Hippocampal formation (tissue), 2 donors: Measurements from ENCODE around the gene FSTL4.

Experiments
- DNase-seq, 2 donors: peaks; one replicate each; lab custom pipeline; 2025; lab: John Stamatoyannopoulos, UW

The FSTL4 gene

DNA sequence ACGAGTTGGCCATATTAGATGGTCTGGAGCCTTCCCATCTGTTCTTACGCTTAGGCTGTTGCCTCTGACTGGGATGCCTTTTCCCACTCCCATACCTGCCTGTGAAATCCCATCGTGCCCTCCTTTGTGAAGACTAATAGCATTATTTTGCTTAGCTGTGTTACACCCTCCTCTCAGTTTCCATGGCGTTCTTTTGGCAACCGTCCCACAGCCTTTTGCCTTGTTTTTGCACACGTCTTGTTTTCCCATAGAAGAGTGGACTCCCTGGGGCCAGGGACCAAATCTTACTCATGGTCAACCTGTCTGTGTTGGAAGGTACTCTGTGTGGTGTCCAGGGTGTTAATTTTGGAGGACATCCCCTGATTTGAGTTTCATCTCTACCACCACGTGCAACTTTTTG, 318.4 kb downstream of the FSTL4 start:
- DNase-seq: no peak

DNA sequence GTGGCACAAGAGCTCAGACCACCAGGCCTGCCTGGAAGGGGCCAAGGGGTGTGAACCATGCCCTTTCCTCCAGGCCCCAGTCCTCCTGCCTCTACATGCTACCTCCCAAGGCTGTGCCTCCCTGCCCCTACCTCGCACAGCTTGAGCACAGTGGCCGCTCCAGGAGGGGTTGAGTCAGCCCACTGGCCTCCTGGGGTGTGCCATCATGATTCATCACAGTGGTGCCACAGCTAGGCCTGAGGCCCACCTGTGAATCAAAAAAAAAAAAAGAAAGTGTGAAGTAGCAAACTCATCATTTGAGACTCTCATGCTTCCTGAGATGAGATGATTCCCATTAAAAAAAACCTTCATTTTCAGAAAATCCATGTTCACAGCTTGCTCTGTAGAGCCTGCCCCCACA, 320.0 kb downstream of the FSTL4 start:
- DNase-seq: no peak

DNA sequence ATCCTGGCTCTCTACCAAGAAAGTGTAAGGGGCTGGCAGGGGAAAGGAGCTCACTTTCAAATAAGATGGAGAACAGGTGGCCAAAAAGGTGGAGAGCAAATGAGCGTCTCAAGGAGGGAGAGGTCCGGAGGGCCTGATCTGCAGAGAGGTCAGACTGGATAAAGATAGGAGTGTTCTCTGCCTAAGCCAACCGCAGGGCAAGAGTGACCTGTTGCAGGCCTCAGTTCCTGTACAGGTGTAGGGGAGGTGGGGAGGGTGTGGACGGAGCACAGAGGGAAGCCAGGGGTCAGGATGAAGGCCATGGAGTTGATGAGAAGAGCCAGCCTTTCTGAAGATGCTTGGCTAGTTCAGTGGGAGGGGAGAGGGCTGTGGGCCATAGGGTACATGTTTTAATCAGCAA, 320.8 kb downstream of the FSTL4 start:
- no peak for DNase-seq

DNA sequence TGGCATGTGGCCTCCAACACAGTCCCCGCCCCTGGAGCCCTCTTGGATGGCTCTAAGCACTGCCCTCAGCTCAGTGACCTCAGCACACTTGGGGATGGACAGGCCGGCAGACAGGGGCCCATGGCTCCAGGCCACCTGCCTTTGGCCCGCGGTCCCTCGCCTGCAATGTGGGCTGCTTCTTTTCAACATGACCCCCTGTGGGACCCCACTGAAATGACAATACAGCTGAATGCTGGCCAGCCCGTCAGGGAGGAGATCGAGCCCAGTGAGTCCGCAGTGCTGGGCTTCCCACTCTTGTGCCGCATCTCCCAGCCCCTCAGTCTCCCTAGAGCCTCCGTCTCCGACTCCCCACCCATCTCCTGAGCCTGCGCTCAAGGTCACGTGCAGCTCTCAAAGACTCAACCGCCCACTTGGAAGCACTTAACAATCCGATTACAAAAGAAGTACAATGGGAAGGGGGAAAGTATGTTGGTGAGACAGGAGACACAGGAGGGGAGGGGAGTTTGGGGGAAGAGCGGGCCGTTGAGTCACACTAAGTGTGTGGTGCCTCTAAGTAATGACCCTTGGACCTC, 321.6 kb downstream of the FSTL4 start:
- no peak for DNase-seq

DNA sequence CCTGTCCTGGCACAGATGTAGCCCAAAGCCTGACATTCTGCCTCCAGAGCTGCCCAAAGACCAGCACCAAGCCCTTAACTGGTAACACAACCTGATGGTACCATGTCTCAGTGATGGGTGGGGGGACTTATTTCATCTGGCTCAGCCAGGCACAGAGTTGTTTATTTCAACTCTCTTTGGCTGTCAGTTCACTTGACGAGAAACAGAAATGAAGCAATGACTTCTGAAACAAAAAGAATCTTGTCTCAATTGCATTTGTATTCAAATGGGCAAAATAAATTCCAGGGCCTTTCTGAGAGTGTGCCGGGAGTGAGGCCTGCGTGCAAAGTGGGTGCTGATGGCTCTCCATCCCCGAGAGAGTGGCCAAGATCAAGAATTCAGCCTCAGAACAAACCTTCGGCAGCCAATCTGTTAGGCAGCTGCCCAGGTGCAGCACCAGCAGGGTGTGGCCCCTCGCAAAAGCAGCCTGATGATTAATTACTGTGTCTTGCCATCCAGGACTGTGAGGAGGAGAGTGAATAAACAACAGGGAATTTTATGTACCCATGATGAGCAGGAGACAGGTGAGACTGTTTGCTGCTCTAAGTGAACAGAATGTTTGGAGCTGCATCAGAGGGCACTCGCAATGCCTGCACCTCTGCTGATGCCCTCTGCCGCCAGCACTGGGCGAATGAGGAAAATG, 322.5 kb downstream of the FSTL4 start:
- DNase-seq: peak in 1 of 2 donors; percentile 36

DNA sequence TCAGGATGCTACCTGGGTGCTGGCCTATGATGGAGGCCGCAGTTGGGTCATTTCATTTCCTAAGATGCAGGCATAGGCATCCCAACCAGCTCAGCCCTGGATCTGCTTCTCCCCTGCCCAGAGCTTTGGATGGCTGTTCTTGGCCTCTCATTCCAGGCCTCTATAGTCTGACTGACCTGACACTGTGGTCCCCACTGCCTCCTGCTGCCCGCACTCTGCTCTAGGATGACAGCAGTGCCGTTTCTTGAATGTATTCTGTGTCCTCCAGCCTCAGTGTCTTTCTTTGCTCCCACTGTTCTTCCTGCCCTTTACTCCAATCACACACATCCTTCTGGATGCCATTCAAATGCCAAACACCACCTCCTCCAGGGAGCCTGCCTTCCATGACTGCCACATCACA, 324.8 kb downstream of the FSTL4 start:
- DNase-seq: peak in 1 of 2 donors; percentile 27

DNA sequence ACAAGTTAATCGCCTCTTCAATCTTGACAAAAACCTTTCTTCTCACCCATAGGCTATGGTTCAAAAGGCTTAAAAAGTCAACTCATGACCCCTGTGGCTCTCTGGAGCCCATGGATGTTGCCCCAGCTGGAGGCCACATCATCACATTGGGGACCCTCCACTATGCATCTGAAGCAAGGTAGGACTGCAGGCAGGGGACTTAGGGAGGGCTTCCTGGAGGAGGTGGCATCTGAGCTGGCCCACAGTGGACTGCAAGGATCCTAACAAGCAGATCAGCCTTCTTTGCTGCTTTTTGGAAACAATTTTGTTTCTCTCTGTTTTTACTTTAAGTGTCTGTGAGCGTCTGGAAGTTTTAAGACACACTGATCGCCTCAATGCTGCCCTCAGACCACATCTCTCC, 325.9 kb downstream of the FSTL4 start:
- DNase-seq: no peak

DNA sequence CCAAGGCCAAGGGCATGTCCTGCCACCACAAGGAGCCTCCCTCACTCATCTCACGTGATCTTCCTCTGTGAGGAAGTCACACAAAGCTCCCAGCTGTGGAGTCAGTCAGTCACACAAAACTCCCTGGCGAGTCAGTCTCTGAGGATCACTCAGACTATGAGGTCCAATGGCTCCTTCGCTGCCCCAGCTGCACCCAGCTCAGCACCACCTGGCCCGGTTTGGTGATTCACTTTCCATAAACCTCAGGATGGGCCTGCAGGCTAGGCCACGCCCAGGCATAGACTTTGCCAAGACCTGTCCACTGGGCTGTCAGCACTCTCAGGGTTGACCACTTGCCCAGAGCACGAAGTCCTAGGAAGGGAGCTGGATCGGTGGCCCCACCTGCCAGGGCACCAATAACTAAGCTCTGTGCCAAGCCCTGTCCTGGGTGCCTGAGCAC, 326.7 kb downstream of the FSTL4 start:
- no peak for DNase-seq

DNA sequence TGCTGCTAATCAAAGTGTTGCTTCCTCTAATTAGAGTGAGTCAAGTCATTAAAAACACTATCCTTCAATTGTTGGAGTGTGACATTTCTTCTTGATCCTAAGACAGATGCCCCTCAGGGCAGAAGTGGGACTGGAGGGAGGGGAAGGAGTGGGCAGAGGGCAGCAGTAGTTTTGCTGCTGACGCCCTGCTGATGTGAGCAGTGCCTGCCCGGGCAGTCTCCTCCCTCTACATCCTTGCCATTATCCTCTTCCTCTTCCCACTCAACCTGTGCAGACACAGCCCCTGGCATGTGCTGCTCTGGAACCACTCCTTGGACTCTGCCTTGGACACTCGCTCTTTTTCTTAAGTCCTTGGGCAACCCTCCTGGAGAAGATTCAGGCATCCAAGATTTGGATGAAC, 328.0 kb downstream of the FSTL4 start:
- DNase-seq: no peak

DNA sequence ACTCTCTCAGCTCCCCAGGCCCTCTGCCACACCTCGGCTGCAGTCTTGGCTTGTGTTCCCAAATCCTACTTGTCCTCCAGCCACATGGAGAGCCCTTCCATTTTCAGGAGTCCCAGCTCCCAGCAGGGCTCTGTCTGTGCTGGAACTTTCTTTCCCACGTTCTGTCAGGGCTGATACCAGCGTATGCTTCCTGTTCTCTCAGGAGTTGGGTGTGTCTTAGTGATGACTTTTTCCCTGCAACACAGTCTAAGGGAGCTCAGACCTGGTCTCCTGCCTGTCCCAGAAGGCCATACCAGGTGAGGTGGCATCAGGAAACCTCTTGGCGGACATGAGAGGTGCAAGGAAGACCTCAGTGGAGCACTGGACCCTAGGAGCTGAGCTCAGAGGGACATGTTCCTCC, 334.0 kb downstream of the FSTL4 start:
- no peak for DNase-seq

DNA sequence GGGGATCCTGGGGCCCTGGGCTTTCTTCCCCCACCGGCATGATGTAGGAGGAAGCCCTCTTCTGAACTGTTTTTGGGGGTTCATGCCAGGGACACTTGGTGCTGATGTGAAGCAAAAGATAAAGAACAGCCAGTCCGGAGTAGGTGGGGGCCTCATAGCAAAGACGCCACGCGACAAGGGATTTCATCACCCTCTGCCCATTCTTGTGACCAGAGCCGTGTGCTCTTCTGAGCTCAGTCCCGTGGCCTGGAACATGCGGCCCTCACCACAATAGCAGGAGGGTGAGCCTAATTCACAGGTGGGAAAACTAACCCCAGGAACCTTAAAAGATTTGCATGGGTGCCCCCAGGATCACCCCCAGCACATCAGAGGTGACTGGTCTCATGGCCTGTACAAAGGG, 334.6 kb downstream of the FSTL4 start:
- DNase-seq: no peak

DNA sequence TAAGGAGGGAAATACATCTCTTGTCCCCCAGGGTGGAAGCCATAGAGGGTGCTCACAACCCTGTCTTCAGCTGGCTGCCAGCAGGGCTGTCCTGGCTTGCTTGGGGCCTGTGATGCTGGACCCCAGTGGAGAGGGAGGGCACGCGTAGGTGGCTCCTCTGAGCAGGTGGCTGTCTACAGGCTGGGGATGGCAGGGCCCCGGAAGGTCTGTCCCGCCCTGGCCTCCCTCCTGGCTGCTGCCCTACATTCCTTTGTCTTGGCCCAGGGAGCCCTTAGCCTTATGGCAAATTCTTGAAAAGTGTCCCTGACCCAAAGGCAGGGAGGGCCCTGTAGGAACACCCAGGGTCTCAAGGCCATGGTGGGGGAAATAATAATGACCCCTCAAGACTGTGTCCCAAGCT, 336.2 kb downstream of the FSTL4 start:
- DNase-seq: no peak

DNA sequence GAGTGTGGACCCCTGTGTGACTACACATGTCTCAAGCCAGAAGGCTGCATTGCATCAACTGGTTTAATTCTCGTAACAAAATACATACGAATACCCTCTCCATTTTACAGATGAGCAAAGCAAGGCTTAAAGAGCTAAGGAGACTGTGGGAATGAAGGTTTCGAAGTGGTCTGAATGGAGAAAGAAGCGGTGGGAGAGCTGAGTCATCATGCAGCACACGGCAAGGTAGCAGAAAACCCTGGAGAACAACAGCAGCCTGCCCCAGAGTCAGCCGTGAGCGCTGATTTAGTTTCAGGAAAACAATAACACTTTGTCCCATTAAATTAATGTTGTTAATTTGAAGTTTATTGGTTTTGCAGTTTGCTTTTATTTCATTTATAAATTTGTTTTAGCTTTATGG, 336.7 kb downstream of the FSTL4 start:
- DNase-seq: no peak

DNA sequence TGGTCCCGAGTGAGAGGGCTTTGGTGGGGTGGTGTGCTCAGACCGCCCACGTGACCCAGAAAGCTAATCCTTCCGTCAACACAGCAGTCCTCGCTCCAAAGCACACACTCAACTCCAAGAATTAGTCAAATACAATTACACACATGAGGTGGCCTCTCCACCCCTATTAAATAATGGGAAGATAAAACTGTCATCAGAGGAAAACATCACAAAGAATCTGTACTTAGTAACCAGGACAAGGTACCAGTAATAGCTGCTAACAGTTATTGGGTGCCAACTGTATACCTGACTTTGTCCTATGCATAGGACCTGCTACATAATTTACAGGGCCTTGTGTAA, 337.8 kb downstream of the FSTL4 start:
- DNase-seq: no peak

DNA sequence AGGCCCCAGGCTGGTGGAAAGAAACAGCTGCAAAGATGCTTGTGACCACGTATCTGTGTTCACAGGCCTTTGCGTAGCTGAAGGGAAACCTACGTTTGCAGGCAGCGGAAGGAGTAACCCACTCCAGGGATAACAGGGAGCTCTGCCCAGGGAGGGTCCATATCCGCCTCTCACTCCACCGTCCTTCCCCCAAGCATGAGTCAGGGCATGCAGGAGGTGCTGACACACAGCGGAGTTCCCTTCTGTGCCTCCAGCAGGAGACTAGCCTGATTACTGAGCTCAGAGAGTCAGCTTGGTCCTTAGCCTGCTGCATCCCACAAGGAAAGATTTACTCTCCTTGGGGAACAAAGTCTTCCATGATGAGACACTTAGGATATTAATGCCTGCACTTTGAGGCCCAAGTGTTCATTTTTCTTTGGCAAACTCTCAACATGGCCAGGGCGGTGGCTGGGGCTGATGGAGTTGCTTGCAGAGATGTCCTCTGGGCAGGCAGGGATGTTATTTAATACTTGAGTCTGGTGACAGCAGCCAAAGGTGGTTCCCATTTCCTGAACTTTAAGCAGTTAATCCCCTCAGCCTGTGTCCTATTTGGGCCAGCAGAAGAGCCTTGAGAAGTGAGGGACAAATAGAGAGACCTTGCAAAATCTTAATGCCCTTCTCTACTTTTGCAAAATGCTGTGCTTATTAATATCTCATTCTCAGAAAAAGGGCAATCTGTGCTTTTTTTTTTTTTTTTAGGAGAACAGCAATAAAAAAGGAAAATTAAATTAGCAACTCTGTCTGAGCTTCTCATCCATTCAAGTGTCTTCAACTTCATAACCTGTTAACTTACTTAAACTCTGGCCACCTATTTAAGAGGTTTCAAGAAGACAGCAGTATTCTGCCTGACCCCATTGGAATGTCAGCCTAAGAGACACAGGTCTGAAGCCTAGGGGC, 338.4 kb downstream of the FSTL4 start:
- no peak for DNase-seq

DNA sequence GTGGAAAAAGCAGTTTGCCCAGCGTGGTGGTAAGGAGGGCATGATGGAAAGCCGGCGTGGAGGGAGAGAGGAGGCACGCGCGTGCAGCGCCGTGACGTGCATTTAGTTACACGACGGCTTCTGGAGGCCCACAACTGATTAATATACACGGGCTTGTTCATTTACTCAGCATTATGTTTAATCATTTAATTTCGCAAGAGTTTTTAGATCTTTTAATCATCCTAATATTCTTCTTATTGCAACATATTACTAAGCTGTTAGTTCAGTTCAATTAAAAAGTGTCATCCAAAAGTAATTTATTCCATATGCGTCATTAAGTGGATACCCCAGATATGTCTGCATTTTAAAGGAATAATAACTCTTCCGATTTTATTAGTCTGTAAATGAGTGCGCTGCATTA, 340.0 kb downstream of the FSTL4 start:
- DNase-seq: no peak

DNA sequence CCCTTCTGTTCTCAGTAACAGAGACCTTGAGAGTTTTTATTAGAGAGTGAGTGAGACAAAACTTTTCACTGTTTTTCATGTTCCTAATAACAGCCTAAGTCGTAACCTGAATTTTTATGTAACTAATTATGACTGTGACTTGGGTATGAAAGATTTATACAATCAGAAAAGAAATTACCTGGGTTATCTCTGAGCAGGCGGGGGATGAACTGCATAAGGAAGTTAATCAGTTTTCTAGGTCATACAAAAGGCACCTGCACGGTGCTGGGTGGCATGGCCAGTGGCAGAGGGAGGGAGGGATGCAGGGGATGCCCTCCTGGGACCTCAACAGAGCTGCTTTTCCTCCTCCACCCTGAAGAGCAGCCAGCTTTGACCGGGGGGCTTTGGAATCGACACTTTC, 340.7 kb downstream of the FSTL4 start:
- DNase-seq: no peak

DNA sequence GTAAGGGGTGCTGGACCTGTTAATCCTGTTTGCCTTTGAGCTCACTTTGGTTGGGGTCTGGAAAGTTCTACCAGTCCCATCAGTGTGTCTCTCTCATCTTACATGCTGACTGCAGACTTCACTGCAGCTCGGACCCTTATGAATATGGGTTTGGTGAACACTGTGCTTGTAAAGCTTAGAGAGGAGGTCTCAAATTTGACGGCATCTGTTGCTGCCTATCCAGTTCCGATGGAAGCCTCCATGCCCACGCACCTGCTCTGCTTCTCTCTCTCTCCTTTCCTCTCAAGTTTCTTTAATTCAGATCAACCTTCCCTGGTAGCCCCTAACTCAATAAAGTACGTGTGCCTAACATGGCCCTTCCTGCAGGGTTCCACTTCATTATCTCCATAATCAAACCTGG, 342.6 kb downstream of the FSTL4 start:
- no peak for DNase-seq

DNA sequence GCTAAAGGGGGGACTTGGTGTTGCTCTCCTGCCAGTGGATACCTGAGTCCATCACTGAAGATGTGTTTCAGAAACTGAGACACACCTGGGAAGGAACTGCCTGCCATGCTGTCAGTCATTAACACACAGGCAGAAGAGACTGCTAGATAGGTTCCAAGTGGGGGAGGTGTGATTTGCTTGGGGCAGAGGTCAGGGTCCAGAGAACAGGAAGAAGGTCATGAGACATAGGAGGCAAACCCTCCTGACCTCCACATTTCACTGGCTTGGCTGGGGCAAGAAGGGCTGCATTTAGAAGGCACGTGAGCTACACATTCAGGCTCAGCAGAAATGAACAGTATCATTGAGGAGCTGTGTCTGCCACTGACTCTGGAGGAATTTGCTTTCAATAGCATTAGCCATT, 344.7 kb downstream of the FSTL4 start:
- DNase-seq: no peak

DNA sequence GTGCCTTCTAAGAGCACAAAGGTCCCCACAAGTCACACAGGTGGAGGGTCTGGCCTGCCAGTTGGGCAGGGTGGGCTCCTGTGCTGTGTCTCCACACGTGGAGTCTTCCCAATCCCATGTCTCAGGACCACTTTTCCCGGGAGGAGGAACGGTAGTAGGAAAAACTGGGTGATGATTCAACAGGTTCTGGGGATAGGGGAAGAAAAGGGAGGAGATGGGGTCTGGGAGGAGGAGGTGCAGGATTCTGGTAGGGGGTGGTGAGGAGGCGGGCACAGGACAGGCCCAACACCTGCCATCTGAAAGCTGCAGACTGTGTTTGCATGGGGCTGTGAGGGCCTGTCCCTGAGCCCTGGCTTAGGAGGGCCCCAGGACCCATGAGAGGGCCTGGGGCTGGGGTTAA, 345.4 kb downstream of the FSTL4 start:
- no peak for DNase-seq

DNA sequence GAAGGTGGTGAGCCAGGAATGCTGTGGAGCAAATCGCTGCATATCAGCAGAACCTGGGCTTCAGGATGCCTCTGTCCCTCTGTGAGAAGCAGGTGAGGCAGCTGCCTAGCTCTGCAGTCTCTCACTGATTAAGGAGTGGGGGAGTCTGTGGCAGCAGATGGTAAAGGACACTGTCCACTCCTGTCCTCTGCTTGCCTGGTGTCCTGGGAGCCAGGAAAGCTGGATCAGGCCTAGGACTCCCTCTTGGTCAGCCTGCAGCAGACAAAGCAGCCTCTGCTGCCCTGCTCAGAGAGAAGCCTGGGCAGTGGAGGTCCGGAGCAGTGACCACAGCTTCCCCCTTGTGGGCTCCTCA, 345.8 kb downstream of the FSTL4 start:
- no peak for DNase-seq

DNA sequence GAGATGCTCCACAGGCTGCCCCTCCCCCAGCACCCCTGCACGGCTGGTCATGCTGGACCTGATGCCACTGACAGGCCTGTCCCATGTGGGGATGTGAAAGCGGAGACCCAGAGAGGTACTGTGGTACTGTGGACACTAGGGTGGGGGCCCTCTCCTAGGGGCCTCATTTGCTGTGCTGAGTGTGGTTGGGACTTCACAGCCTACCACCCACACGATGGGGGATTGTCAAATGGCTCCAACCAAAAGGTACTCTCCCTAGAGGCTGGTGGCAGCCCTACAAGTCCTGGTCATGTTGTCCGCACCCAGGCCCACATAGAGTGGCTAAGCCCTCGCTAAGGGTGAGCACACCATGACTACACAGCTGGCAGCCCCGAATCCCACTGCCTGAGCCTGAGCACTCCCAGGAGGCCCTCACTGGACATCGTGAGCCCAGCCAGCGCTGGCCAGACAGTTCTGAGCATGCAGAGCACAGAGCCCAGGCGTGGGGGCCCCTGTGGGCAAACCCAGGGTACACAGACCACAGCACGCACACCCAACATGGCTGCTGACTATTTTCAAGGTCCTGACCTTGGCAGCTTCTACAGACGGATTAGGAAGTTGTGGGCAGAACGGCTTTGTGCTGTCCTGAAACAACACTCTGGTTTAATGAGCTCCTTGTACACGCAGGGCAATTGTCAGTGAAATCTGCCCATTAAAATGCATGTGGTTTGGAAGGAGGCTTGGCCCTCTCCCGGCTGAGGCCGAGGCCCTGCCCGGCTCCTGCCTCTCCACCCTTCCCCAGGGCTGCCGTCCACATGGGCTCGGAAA, 346.4 kb downstream of the FSTL4 start:
- DNase-seq: no peak
